Lower leg skin (tissue), 3 donors: ENCODE data around the gene SPINT1.

Source experiments
- CTCF ChIP-seq, 3 donors: fragments of 450-650 bp; IDR thresholded peaks; one replicate each; pipeline ENCODE4 v1.5.1; 2016; ENCODE audit warnings: antibody characterized with exemption in 3 of 3, mild to moderate bottlenecking in 3 of 3, moderate library complexity in 2 of 3
- POLR2A ChIP-seq, 2 donors: fragments of 450-650 bp; IDR thresholded peaks; one replicate each; pipeline ENCODE4 v1.6.1; 2016 to 2017; ENCODE audit warnings: antibody characterized with exemption in 2 of 2, mild to moderate bottlenecking in 1 of 2, moderate library complexity in 1 of 2

GRCh38 chr15:40844696-40845030 lies 815 bp downstream of the SPINT1 start:
- TF ChIP-seq CTCF (IDR thresholded peaks at IDR 0.05), result no peak
- no peak for TF ChIP-seq POLR2A (IDR thresholded peaks at IDR 0.05)
